Neural cell (in vitro differentiated cells): ENCODE measurements around the gene FGFR4. TPM values are rescaled to one million over a fixed set of nuclear protein-coding genes. Genes with fewer than 3 reads are reported as not detected.

Experiments
- H2AFZ ChIP-seq: fragments of 200-600, 300-800 bp; sonication (generic), shearing (Covaris generic); 2 replicates; pipeline ENCODE4 v1.6.0; 2014; ENCODE audit warnings: low read depth, mild to moderate bottlenecking, antibody characterized with exemption, low read length, moderate library complexity
- H3F3A ChIP-seq: fragments of 200-600 bp; shearing (Covaris generic); 2 replicates; pipeline ENCODE4 v1.6.1; 2016; ENCODE audit warnings: mild to moderate bottlenecking, moderate library complexity, mixed read lengths, antibody characterized with exemption, low read length; ENCODE audit not compliant: insufficient read depth, poor library complexity, severe bottlenecking
- H3K27ac ChIP-seq: fragments of 200-600, 300-800 bp; sonication (generic), shearing (Covaris generic); 2 replicates; pipeline ENCODE4 v1.5.1; 2014; ENCODE audit warnings: mild to moderate bottlenecking, low read length, moderate library complexity
- H3K27me3 ChIP-seq: fragments of 300-800, 200-600 bp; sonication (generic), shearing (Covaris generic); 2 replicates; pipeline ENCODE4 v1.6.0; 2014; ENCODE audit warnings: mild to moderate bottlenecking, low read depth, low read length, moderate library complexity; ENCODE audit not compliant: insufficient read depth
- H3K36me3 ChIP-seq: fragments of 300-800, 200-600 bp; sonication (generic), shearing (Covaris generic); 2 replicates; pipeline ENCODE4 v1.5.1; 2014; ENCODE audit warnings: mild to moderate bottlenecking, antibody characterized with exemption, low read length, moderate library complexity; ENCODE audit not compliant: insufficient read depth
- H3K4me2 ChIP-seq: fragments of 300-800, 200-600 bp; sonication (generic), shearing (Covaris generic); 2 replicates; pipeline ENCODE4 v1.6.0; 2014; ENCODE audit warnings: mild to moderate bottlenecking, low read length
- H3K4me3 ChIP-seq: fragments of 300-800, 200-600 bp; sonication (generic), shearing (Covaris generic); 2 replicates; pipeline ENCODE4 v1.5.1; 2014; ENCODE audit warnings: mild to moderate bottlenecking, low read length, moderate library complexity
- H3K79me2 ChIP-seq: fragments of 200-600 bp; shearing (Covaris generic); replicated peaks from 2 replicates; pipeline ENCODE4 v1.6.0; 2014; ENCODE audit warnings: mild to moderate bottlenecking, low read length, moderate library complexity; ENCODE audit not compliant: insufficient read depth
- H3K9ac ChIP-seq: fragments of 300-800, 200-600 bp; sonication (generic), shearing (Covaris generic); 2 replicates; pipeline ENCODE4 v1.6.1; 2016; ENCODE audit warnings: mild to moderate bottlenecking, low read length, mixed read lengths
- H3K9me2 ChIP-seq: fragments of 200-600 bp; shearing (Covaris generic); 2 replicates; pipeline ENCODE4 v1.6.1; 2016; ENCODE audit warnings: mild to moderate bottlenecking, low read length, mixed read lengths; ENCODE audit not compliant: insufficient read depth
- H3K9me3 ChIP-seq: fragments of 200-600, 300-800 bp; sonication (generic), shearing (Covaris generic); 2 replicates; pipeline ENCODE4 v1.6.1; 2016; ENCODE audit warnings: mild to moderate bottlenecking, mixed run types, low read length, moderate library complexity, mixed read lengths
- H4K20me1 ChIP-seq: fragments of 200-600 bp; shearing (Covaris generic); 2 replicates; pipeline ENCODE4 v1.6.1; 2016; ENCODE audit warnings: mild to moderate bottlenecking, mixed run types; ENCODE audit not compliant: insufficient read depth
- CTCF ChIP-seq: fragments of 450-650 bp; IDR thresholded peaks from 2 replicates; pipeline ENCODE4 v1.5.1; 2014; ENCODE audit warnings: antibody characterized with exemption, mild to moderate bottlenecking, moderate library complexity; ENCODE audit not compliant: poor library complexity, severe bottlenecking
- EP300 ChIP-seq: fragments of 450-650 bp; conservative IDR thresholded peaks from 2 replicates; pipeline ENCODE4 v1.6.1; 2014; ENCODE audit warnings: antibody characterized with exemption, mild to moderate bottlenecking, moderate library complexity; ENCODE audit not compliant: poor library complexity, severe bottlenecking
- EZH2 ChIP-seq: fragments of 200-600, 300-800 bp; shearing (Covaris generic), sonication (generic); IDR thresholded peaks from 2 replicates; pipeline ENCODE4 v1.6.1; 2014; ENCODE audit warnings: antibody characterized with exemption, low read length, borderline replicate concordance, mild to moderate bottlenecking; ENCODE audit not compliant: insufficient read depth, poor library complexity, severe bottlenecking
- MXI1 ChIP-seq: fragments of 450-650 bp; conservative IDR thresholded peaks from 2 replicates; pipeline ENCODE4 v1.6.1; 2014; ENCODE audit warnings: antibody characterized with exemption, mild to moderate bottlenecking; ENCODE audit not compliant: poor library complexity, severe bottlenecking
- POLR2AphosphoS5 ChIP-seq: IDR thresholded peaks from 2 replicates; pipeline ENCODE4 v1.6.1; 2012
- RAD21 ChIP-seq: fragments of 450-650 bp; conservative IDR thresholded peaks from 2 replicates; pipeline ENCODE4 v1.6.1; 2014; ENCODE audit warnings: antibody characterized with exemption, mild to moderate bottlenecking, moderate library complexity
- REST ChIP-seq: IDR thresholded peaks from 2 replicates; pipeline ENCODE4 v1.6.1; 2012; ENCODE audit warnings: borderline replicate concordance
- SMC3 ChIP-seq: fragments of 450-650 bp; conservative IDR thresholded peaks from 2 replicates; pipeline ENCODE4 v1.6.1; 2014; ENCODE audit warnings: antibody characterized with exemption, mild to moderate bottlenecking, moderate library complexity; ENCODE audit not compliant: poor library complexity
- TAF1 ChIP-seq: IDR thresholded peaks from 2 replicates; pipeline ENCODE4 v1.6.1; 2012; ENCODE audit warnings: low read depth
- polyA plus RNA-seq: library from polyadenylated mRNA; depleted of rRNA; stranded (reverse); fragments of >200 nt; gene quantifications from 2 replicates; pipeline ENCODE4 v1.2.3, GENCODE V29; 2014

The FGFR4 gene
- polyA plus RNA-seq, 1 donor from 2014 or later = 14.8 TPM

GRCh38 chr5:177071666-177072385 is 14.9 kb upstream of the FGFR4 start:
- Histone ChIP-seq H2AFZ (no peak overlapping the region), H3K4me2 (no peak overlapping the region), H4K20me1 (no peaks in the 10 kb centered on the region), H3K27ac (no peak overlapping the region), H3K27me3 (no peaks in the 10 kb centered on the region), H3F3A (no peaks in the 10 kb centered on the region), H3K36me3 (no peaks in the 10 kb centered on the region), H3K79me2 (no peaks in the 10 kb centered on the region), H3K9me2 (no peaks in the 10 kb centered on the region), H3K9ac (no peak overlapping the region), H3K9me3 (no peaks in the 10 kb centered on the region), H3K4me3 (no peak overlapping the region)
- TF ChIP-seq TAF1 (no peak), MXI1 (no peak), EP300 (no peak), POLR2AphosphoS5 (no peak), EZH2 (no peak), CTCF (peak; percentile 88), RAD21 (peak; percentile 67), REST (no peak), SMC3 (peak; percentile 74)

GRCh38 chr5:177077335-177077734 is 9.4 kb upstream of the FGFR4 start:
- no peak overlapping the region for H2AFZ ChIP-seq
- no peak overlapping the region for H3K27ac ChIP-seq
- H3F3A ChIP-seq = no peaks in the 10 kb centered on the region
- TF ChIP-seq POLR2AphosphoS5 = no peak
- H3K27me3 ChIP-seq = no peaks in the 10 kb centered on the region
- H3K4me2 ChIP-seq = no peak overlapping the region
- no peaks in the 10 kb centered on the region for H3K36me3 ChIP-seq
- no peaks in the 10 kb centered on the region for H3K9me2 ChIP-seq
- H3K9ac ChIP-seq = no peak overlapping the region
- no peaks in the 10 kb centered on the region for H3K9me3 ChIP-seq
- no peaks in the 10 kb centered on the region for H3K79me2 ChIP-seq
- H4K20me1 ChIP-seq = no peaks in the 10 kb centered on the region
- no peak overlapping the region for H3K4me3 ChIP-seq
